GM12878 (cell line): ENCODE data around the gene GZMB. TPM values are rescaled to one million over a fixed set of nuclear protein-coding genes. Genes with fewer than 3 reads are reported as not detected.

Source experiments
- CBFB ChIP-seq: IDR thresholded peaks from 2 replicates; pipeline ENCODE4 v1.6.1; 2016; ENCODE audit warnings: antibody characterized with exemption, low read depth
- CREM ChIP-seq: IDR thresholded peaks from 2 replicates; pipeline ENCODE4 v1.6.1; 2014; ENCODE audit warnings: antibody characterized with exemption, low read depth
- ESRRA ChIP-seq: IDR thresholded peaks from 2 replicates; pipeline ENCODE4 v1.6.1; 2012; ENCODE audit warnings: mild to moderate bottlenecking, low read length, improper control_type of control experiment
- ETV6 ChIP-seq, 2 experiments: fragments of 450-650 bp in 1 of 2; IDR thresholded peaks in 1 of 2; conservative IDR thresholded peaks in 1 of 2; 2 replicates each; pipeline ENCODE4 v1.6.1; 2014; ENCODE audit warnings: antibody characterized with exemption in 1 of 2, borderline replicate concordance in 1 of 2, low read depth in 1 of 2, mild to moderate bottlenecking in 1 of 2, moderate library complexity in 1 of 2
- GATAD2B ChIP-seq: fragments of 450-650 bp; conservative IDR thresholded peaks from 2 replicates; pipeline ENCODE4 v1.6.1; 2017; ENCODE audit warnings: low read depth, mild to moderate bottlenecking, moderate library complexity
- HCFC1 ChIP-seq: fragments of 150-350 bp; IDR thresholded peaks from 2 replicates; pipeline ENCODE4 v1.6.1; 2014; ENCODE audit warnings: low read length
- LARP7 ChIP-seq: fragments of 450-650 bp; IDR thresholded peaks from 2 replicates; pipeline ENCODE4 v1.6.1; 2017; ENCODE audit warnings: mild to moderate bottlenecking
- MTA2 ChIP-seq: fragments of 450-650 bp; IDR thresholded peaks from 2 replicates; pipeline ENCODE4 v1.6.1; 2016; ENCODE audit warnings: low read depth, mild to moderate bottlenecking, moderate library complexity
- MXI1 ChIP-seq: fragments of 150-350 bp; IDR thresholded peaks from 2 replicates; pipeline ENCODE4 v1.6.1; 2011; ENCODE audit warnings: low read depth, mild to moderate bottlenecking, inconsistent platforms, low read length, improper control_type of control experiment
- NFIC ChIP-seq: IDR thresholded peaks from 2 replicates; pipeline ENCODE4 v1.6.1; 2012; ENCODE audit warnings: low read depth, mild to moderate bottlenecking, inconsistent platforms, low read length, moderate library complexity
- PAX8 ChIP-seq: fragments of 450-650 bp; IDR thresholded peaks from 2 replicates; pipeline ENCODE4 v1.6.1; 2017; ENCODE audit warnings: mild to moderate bottlenecking, moderate library complexity
- POLR2AphosphoS5 ChIP-seq: IDR thresholded peaks from 2 replicates; pipeline ENCODE4 v1.6.1; 2011; ENCODE audit warnings: mild to moderate bottlenecking, low read length, inconsistent platforms
- RAD21 ChIP-seq: IDR thresholded peaks from 2 replicates; pipeline ENCODE4 v1.6.1; 2011; ENCODE audit warnings: mild to moderate bottlenecking, low read depth, low read length, moderate library complexity; ENCODE audit not compliant: insufficient read depth
- RAD51 ChIP-seq: fragments of 450-650 bp; IDR thresholded peaks from 2 replicates; pipeline ENCODE4 v1.6.1; 2016; ENCODE audit warnings: moderate library complexity, mild to moderate bottlenecking, inconsistent platforms
- SMAD1 ChIP-seq: fragments of 450-650 bp; IDR thresholded peaks from 2 replicates; pipeline ENCODE4 v1.6.1; 2018; ENCODE audit warnings: mild to moderate bottlenecking, low read depth; ENCODE audit not compliant: partially characterized antibody
- STAT3 ChIP-seq: IDR thresholded peaks from 2 replicates; pipeline ENCODE4 v1.6.1; 2011; ENCODE audit warnings: low read depth, low read length, improper control_type of control experiment
- TCF12 ChIP-seq: IDR thresholded peaks from 2 replicates; pipeline ENCODE4 v1.6.1; 2011; ENCODE audit warnings: low read depth, mild to moderate bottlenecking, low read length
- ZSCAN29 ChIP-seq: fragments of 450-650 bp; IDR thresholded peaks from 2 replicates; pipeline ENCODE4 v1.6.1; 2017; ENCODE audit warnings: mild to moderate bottlenecking, moderate library complexity
- polyA plus RNA-seq, 11 experiments: library from polyadenylated mRNA; depleted of rRNA in 4 of 11; unstranded in 6 of 11; stranded (reverse) in 5 of 11; fragments of >200 nt; fragmentation: Nextera tagmentation in 4 of 11; fragmentation: Illumina TruSeq in 1 of 11; extraction: Ambion mirVana in 4 of 11; extraction: Trizol in 1 of 11; gene quantifications; 1 replicate in 1 of 11; 2 replicates in 10 of 11; pipeline versions ENCODE4 v1.2.1 to v1.2.3, GENCODE V29; 2011 to 2016; ENCODE audit warnings: inconsistent platforms in 2 of 11, missing spikeins in 2 of 11, low read depth in 1 of 11
- total RNA-seq, 4 experiments: library from RNA; depleted of rRNA in 3 of 4; stranded (reverse); fragments of >200 nt in 3 of 4; fragmentation: Illumina TruSeq in 1 of 4; extraction: Trizol in 1 of 4; gene quantifications; 2 replicates each; pipeline versions ENCODE4 v1.2.1 to v1.2.3, GENCODE V29; 2013 to 2021
- TF ChIP-seq, protein P1 (sequence below): fragments of 450-650 bp; IDR thresholded peaks from 2 replicates; pipeline ENCODE4 v1.6.1; 2017; ENCODE audit warnings: borderline replicate concordance
- TF ChIP-seq, protein P2 (sequence below): fragments of 450-650 bp; IDR thresholded peaks from 2 replicates; pipeline ENCODE4 v1.6.1; 2014; ENCODE audit warnings: mild to moderate bottlenecking
- TF ChIP-seq, protein P3 (sequence below): IDR thresholded peaks from 2 replicates; pipeline ENCODE4 v1.6.1; 2012; ENCODE audit warnings: low read depth, low read length, improper control_type of control experiment
- TF ChIP-seq, protein P4 (sequence below): fragments of 450-650 bp; conservative IDR thresholded peaks from 2 replicates; pipeline ENCODE4 v1.6.1; 2017; ENCODE audit warnings: mild to moderate bottlenecking, moderate library complexity
- TF ChIP-seq, protein P5 (sequence below): IDR thresholded peaks from 2 replicates; pipeline ENCODE4 v1.6.1; 2011; ENCODE audit warnings: borderline replicate concordance, low read depth, mild to moderate bottlenecking, moderate library complexity, mixed read lengths, low read length; ENCODE audit not compliant: insufficient read depth; ENCODE audit errors: extremely low read length

Gene GZMB
- total and polyA plus RNA-seq, 10 of the 15 experiments (the other 5 are each of a cell fraction or from before 2014, with no cell fraction given): 0.19 to 0.87 (median 0.38) TPM; not detected in 7

DNA sequence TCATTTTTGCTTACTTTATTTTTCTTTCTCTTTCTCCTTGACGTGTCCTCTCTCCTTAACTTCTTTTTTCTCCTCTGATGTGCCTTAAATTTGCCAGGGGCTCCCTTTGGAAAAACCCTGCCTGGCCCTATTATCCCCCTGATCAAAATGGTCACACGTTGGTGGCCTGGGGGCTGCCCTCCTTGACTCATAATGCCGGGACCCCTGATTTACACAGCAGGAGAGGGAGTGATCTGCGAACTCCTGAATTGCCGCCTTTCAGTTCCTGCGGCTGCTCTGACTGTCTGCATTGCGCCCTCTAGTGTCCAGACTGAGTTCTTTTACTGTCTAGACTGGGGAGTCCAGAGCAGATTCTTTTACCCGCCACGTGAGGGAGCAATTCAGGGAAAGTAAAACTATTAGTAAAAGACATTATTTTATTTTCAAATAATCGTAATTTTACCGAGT, 44.8 kb upstream of the GZMB start (continued):
- TF ChIP-seq, protein P1, sequence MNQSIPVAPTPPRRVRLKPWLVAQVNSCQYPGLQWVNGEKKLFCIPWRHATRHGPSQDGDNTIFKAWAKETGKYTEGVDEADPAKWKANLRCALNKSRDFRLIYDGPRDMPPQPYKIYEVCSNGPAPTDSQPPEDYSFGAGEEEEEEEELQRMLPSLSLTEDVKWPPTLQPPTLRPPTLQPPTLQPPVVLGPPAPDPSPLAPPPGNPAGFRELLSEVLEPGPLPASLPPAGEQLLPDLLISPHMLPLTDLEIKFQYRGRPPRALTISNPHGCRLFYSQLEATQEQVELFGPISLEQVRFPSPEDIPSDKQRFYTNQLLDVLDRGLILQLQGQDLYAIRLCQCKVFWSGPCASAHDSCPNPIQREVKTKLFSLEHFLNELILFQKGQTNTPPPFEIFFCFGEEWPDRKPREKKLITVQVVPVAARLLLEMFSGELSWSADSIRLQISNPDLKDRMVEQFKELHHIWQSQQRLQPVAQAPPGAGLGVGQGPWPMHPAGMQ: no peak
- TF ChIP-seq, protein P2, sequence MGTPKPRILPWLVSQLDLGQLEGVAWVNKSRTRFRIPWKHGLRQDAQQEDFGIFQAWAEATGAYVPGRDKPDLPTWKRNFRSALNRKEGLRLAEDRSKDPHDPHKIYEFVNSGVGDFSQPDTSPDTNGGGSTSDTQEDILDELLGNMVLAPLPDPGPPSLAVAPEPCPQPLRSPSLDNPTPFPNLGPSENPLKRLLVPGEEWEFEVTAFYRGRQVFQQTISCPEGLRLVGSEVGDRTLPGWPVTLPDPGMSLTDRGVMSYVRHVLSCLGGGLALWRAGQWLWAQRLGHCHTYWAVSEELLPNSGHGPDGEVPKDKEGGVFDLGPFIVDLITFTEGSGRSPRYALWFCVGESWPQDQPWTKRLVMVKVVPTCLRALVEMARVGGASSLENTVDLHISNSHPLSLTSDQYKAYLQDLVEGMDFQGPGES: no peak
- TF ChIP-seq CBFB: no peak
- TF ChIP-seq, protein P3, sequence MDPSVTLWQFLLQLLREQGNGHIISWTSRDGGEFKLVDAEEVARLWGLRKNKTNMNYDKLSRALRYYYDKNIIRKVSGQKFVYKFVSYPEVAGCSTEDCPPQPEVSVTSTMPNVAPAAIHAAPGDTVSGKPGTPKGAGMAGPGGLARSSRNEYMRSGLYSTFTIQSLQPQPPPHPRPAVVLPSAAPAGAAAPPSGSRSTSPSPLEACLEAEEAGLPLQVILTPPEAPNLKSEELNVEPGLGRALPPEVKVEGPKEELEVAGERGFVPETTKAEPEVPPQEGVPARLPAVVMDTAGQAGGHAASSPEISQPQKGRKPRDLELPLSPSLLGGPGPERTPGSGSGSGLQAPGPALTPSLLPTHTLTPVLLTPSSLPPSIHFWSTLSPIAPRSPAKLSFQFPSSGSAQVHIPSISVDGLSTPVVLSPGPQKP: no peak
- TF ChIP-seq CREM: 0 out of 2 replicates have a peak, but pooled peaks have one; percentile 27
- no peak for TF ChIP-seq NFIC
- TF ChIP-seq MXI1: no peak
- TF ChIP-seq ESRRA: no peak
- TF ChIP-seq ETV6 (conservative IDR thresholded peaks at IDR 0.05 in 1 of 2, IDR thresholded peaks at IDR 0.05 in 1 of 2; ENCODE audit: borderline replicate concordance in 1 of 2, low read depth in 1 of 2): no peak
- no peak for TF ChIP-seq HCFC1
- TF ChIP-seq MTA2: no peak
- TF ChIP-seq GATAD2B: no peak
- TF ChIP-seq POLR2AphosphoS5: no peak
- TF ChIP-seq SMAD1: no peak
- TF ChIP-seq LARP7: no peak
- TF ChIP-seq, protein P4, sequence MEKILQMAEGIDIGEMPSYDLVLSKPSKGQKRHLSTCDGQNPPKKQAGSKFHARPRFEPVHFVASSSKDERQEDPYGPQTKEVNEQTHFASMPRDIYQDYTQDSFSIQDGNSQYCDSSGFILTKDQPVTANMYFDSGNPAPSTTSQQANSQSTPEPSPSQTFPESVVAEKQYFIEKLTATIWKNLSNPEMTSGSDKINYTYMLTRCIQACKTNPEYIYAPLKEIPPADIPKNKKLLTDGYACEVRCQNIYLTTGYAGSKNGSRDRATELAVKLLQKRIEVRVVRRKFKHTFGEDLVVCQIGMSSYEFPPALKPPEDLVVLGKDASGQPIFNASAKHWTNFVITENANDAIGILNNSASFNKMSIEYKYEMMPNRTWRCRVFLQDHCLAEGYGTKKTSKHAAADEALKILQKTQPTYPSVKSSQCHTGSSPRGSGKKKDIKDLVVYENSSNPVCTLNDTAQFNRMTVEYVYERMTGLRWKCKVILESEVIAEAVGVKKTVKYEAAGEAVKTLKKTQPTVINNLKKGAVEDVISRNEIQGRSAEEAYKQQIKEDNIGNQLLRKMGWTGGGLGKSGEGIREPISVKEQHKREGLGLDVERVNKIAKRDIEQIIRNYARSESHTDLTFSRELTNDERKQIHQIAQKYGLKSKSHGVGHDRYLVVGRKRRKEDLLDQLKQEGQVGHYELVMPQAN: no peak
- TF ChIP-seq STAT3: no peak; the same call in 1 of the 2 replicates
- TF ChIP-seq ZSCAN29: no peak
- TF ChIP-seq RAD51: no peak
- TF ChIP-seq, protein P5, sequence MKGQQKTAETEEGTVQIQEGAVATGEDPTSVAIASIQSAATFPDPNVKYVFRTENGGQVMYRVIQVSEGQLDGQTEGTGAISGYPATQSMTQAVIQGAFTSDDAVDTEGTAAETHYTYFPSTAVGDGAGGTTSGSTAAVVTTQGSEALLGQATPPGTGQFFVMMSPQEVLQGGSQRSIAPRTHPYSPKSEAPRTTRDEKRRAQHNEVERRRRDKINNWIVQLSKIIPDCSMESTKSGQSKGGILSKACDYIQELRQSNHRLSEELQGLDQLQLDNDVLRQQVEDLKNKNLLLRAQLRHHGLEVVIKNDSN: no peak
- peak; percentile 85 for TF ChIP-seq RAD21
- TF ChIP-seq PAX8: no peak
- TF ChIP-seq TCF12: no peak
